Stimulated activated CD4-positive, alpha-beta T cell treated with anti-CD3 and anti-CD28 coated beads, Interleukin-15, amount 100 ng/mL, for 1 hour (primary cell): Measurements from ENCODE around the gene NAV2.

ENCODE experiments used
- DNase-seq, 2 donors: peaks; one replicate each; pipeline ENCODE4 v3.0.0-alpha.2; 2020; ENCODE audit warnings: low read depth in 1 of 2, low spot score in 1 of 2

The NAV2 gene

DNA sequence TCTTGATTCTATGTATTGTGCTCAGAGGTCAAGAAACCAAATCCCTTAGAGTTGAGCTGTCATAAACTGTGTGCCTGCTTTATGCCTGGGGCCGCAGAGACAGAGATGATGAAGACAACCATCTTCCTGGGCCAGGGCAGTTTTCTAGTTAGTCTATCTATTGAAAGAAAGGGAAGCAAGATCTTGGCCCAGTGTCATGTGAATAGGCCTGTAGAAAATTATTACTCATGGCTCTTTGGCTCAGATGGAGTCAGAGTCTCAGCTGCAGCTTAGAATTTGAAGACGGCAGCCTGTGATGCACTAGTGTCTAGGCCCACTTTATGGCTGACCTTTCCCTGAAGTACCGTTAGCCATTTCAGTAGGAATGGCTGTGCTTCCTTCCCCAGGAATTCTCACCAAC is 335.6 kb downstream of the NAV2 start:
- no peak for DNase-seq

DNA sequence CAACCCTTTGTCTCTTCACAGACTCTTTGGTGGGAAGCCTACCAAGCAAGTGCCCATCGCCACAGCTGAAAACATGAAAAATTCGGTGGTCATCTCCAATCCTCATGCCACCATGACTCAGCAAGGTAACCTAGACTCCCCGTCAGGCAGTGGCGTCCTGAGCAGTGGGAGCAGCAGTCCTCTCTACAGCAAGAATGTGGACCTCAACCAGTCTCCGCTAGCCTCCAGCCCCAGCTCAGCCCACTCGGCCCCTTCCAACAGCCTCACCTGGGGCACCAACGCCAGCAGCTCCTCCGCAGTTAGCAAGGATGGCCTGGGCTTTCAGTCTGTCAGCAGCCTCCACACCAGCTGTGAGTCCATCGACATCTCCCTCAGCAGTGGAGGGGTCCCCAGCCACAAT is 336.1 kb downstream of the NAV2 start:
- no peak for DNase-seq

DNA sequence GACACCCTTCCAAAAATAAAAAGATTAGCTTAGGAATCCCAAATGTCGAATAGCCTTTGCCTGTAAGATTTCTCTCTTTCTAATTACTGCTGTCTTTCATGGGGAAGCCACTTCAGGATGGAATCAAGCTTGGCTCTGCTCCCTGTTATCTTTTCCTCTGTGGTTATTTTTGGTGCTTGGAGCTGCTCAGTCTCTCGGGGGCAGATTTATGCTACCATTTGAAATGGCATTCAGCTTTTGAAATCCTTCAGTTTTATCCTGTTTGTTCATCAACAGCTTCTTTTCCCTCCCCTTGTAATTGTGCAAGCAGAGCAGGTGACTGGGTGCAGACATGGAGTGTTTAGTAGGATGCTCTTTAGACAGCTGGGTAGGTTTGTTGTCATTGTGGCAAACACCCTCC is 336.6 kb downstream of the NAV2 start:
- no peak for DNase-seq

DNA sequence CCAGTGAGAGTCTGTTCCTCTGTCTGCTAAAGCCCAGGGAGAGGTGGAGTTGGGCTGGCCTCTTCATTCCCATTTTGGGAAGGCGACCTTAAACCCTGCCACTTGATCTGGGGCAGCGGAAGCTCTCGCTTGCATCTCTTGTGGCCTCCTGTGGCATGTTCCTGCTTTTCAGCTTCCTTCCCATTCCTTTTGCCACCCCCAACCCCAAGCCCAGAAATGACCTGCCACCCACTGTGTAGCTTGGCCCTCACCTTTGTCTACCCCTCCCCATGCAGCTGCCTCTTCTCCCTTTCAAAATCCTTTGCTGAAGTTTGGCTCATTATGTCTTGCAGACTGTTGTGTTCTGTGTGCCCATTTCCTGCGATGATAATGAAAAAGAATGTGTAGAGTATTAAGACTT is 337.4 kb downstream of the NAV2 start:
- DNase-seq = no peak

DNA sequence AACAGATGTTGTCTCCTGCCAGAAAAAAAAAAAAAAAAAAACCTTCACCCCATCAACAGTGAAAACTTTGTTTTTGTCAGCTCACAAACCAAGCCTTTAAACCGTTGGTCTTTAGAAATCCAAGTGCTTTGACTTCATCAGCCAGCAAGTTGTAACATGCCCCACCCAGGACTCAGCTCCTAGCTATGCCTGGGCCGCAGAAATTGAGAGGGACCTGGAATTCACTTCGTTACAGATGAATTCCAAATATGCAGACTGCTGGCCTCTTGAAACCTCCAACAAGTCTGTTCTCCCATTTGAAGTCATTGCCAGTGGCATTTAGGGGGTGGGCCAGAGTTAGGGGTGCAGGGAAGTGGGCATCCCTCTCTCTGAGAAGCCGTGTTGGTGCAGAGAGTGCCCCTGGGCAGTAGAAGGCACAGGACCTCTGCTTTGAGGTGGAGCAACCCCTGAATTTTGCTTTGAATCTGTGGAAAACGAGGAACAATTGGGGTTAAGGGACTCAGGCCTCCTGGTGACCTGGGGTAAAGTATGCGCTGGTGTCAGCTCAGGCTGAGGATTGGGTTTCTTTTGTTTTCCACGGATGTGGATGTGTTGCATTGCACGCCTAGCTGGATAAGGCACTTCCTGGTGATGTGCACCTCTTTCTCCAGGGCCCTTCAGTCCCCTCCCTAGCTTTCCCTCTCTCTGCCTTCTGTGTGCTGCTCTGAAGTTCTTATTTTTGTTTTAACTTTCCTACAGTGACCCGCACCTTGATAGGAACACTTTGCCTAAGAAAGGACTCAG is 338.1 kb downstream of the NAV2 start:
- DNase-seq = no peak

DNA sequence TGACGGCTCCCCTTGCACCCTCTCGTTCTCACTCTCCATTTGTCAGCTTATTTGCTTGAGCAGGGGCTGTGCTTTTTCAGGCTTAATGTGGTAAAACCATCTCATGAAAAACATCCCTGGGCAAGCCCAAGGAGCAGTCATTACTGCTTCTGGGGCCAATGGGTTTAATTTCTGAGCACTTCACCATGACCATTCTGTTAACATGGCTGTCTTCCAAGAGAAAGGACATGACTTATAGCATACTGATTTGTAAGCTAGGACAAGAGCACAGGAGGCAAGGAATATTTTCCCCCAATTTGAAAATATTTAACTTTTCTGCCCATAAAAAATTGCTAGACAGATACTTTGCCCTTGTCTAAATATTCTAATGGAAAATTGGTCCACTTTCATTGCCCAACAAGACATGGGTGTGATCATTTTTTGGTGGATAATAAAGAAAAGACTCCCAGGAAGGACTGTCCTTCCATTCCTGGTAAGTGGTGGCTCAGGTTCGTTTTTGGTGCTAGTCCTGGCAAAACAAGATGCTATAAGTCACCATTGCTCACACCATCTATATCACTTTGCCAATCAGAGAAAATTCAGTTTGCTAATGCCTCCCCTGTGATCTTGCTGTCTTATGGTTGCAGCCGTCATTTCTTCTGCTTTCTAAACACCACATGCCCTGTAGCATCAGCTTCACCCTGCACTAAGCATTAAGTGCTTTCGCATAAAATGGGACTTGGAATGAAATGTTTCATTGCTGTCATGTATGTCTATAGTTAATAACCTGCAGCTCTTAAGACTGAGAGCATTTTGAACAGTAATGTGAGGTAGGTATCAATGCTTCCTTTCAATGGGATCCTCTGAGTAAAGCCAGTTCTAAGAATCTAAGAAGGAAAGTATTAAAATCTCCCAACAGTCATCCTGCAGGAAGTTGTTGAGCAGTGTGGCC is 339.1 kb downstream of the NAV2 start:
- DNase-seq = no peak

DNA sequence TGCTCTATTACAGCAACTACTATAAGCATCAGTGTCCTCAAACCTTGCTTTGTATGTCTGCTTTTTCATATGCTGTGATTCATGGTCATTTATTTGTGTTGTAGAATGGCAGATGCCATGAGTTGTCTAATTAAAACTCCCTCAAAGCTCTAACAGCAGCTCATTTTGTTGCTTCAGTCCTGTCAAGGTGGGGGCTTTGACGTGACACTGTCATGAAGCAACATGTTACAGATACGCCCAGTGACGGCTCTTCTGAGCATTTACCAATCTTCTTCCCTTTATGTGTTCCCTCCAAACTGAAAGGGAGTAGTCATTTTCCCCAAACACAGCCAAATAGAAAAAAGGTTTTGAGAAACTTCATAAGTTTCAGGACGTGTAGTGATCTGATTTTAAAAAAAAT is 340.9 kb downstream of the NAV2 start:
- no peak for DNase-seq

DNA sequence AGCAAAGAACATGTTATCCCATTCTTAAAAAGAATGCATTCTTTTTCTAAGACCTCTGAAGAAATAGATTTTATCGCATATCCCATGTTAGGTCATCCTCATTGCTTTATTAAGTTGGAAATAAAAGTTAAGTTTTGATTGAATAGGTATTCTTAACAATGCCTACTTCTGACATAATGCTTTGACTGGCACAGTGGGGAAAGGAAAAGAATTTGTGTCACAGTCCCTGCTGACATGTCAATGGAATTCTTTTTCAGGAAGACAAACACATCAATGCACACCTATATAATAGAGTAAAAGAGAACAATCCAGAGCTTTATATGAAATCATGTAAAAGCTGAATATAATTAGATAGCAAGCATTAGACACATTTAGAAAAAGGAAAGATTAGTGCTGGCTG is 341.9 kb downstream of the NAV2 start:
- DNase-seq = no peak

DNA sequence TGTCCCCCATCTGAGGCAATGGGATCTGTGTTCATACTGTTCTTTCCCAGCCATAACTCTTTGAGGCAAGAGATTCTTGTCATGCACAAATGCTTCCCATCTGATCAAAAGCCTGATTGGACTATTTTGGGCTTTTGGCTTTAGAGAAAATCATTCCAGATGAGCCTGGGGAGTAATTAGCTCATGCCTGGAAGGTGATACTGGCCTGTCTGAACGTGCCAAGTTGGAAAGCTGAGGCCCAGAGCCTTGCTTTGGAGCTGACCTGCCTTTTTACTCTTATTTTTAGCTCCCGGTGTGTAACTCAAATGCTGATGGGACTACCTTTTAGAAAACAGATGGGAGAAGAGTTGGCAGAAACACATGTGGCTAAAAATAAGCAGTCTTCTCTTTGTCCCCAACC is 342.7 kb downstream of the NAV2 start:
- no peak for DNase-seq

DNA sequence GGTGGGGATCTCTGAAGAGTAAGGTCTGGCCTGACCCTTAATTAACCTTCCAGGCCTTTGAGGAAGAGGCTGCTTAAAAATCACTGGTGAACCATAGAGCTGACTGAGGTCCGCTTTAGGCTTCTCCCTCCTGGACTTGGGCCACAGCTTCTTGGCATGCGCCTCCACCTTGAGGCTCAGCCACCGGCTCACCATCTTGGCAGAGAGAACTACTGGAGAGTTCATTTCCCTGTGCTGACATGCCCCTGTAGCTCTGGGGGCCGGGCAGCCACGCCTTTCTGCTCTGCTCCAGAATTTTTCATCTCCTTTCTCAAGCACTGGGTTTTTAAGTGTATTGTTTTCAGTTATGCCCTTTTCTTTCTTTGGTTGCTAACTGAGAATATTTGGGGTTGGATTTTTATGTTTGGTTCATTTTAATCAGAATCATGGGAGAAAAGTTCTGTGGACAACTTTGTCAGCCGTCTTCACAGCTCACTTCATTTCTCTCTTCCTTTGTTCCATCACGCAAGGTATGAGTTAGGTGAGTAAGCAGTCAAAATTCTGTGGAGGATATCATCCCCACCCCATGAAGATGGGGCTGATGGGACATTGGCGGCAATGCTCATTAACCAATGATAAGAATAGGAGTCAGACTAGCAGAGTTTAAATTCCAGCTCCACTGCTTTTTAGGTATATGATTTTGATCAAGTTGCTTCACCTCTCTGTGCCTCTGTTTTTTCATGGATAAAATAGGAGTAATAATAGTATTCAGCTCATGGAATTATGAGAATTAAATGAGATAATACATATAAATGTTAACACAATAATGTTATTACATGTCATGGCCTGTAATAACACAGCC is 343.7 kb downstream of the NAV2 start:
- no peak for DNase-seq

DNA sequence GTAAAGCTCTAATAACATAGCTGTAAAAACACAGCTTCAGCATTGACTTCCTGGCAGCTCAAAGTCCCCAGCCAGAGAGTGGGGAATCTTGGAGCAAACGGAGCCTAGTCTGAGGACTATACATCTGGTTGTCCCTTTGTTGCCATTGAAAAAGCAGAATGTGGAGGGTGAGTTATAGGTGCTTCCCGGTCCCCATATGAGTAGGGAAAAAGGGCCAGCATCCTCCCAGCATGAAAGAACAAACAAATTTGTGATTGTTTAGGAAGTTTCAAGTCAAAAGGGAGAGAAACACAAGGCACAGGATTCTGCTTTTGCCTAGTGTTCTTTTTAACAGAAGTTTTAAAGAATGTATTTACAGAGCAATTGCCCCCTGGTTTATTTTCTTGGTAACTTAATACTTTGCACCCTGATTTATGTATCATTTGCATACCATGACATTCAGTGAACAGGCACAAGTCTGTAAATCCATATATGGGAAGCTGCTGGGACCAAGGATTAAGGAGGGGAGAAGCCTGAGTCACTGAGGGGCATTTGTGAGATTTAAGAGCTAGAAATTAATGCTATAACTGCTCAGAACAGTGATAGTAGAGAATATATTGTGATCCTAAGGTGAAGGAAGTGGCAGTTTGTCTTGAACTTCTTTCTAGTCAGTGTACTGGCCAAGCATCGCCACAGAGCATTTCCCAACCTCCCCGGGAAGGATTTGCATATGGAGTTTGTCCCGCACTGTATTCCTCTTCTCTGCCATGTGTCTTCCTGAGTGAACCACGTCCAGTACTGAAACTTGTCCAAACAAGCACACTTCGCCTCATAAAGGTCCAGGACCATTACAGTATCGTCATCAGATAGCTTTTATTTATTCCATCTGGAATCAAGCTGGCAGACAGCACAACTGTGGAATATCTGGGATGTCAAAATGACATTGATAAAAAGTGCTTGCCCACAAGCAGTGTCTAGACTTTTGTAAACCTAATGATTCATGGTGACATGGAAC is 344.6 kb downstream of the NAV2 start:
- no peak for DNase-seq

DNA sequence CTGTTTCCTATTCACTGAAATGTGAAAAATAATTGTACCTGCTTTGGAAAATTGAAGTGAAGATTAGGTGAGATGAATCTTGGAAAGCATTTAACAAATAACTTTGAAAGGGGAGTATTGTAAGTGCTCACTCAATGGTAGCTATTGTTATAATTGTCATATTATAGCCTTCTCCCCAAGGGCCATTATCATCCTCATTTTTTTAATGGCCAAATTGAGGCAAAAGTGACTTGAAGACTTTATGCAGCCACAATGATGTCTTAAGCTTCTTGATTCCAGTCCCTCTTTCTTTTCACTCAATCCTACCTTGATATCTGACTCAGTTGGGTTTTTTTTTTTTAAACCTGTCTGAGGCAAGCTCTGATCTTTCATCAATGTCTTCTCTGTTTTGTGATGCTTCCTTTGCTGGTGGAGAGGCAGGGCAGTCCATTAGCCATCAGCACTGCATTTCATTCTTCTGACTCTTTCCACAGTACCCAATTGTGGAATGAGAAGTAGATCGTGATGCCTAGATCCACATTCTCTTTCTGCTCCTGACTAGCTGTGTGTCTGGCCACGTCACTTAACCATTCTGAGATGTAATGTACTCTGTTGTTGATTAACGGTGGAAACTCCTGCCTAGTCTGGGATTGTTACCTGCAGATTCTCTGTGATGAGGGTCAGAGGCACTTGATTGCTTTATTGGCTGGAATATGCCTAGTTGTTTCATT is 346.3 kb downstream of the NAV2 start:
- no peak for DNase-seq

DNA sequence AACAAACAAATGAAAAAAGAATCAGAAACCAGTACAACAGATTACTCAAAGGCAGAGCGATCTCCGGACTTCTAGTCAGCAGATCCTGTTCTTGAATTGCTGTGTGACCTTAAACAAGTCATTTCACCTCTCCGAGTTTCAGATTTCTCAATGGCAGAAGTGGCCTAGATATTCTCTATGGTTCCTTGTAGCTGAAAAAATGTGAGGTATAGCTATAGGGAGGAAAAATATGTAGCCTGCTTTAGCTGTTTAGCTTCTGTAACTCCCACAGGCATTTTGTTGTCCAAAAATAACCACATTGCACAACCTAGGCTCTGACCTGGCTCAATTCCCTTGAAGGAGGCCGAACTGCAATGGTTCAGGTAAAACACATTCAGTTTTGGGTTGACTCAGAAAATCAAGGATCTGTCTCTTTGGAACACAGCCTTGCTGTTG is 347.0 kb downstream of the NAV2 start:
- no peak for DNase-seq

DNA sequence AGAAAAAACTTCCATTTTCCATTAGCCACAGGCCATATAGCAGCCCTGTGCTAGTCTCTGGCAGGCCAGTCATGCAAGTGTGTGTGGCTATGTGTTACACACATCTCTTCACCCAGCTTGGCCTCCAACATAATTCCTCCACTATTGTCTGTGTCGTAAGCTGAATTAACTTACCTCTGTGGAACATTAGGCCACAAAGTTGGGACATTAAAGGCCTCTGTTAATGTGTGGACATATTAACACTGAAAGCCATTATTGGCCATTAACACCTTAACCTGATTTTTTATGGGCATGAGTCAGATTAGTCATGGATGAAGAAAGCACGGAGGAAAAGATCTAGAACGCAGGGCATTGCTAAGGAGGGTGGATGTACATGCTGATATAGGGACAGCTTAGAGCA is 347.5 kb downstream of the NAV2 start:
- DNase-seq = no peak

DNA sequence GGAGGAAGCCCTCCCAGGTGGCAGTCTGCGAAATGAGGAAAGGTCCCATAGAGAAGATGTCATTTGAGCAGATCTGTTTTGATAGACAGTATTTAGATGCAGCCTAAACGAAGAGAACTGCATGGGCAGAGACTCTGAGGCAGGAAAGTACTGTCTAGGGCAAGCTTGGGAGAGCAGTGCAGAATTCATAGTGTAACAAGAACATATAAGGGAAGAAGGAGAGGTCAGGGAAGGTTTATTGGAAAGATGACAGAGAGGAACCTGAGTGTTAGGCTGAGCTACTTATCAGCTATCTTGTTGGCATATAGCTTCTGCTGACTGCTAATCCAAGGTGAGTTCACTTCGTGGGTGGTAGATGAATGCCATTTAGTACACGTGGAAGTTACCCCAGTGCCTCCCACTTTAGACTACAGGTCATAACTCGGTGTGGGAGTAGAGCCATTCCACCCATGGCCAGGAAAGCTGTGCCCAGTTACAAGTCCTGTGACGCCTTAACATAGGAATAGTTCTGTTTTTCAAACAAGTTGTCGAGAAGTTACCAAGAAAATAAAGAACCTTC is 348.1 kb downstream of the NAV2 start:
- no peak for DNase-seq

DNA sequence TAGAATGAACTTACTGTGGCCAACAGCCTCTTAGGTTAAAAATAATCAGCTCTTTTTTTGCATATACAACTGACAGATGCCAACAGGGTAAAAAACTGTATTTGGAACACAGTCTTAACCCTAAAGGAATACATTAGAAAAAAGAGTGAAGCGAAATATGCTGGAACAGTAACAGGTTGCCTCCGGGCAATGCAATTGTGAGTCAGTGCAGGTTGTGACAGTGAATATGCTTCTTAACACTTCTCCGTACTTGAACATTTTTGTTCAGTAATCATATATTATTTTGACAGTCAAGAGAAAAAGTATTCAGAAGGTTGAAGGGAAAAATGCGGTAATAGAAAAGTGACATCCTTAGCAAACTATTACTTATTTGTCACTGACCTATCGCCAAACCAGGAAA is 349.1 kb downstream of the NAV2 start:
- DNase-seq = no peak

DNA sequence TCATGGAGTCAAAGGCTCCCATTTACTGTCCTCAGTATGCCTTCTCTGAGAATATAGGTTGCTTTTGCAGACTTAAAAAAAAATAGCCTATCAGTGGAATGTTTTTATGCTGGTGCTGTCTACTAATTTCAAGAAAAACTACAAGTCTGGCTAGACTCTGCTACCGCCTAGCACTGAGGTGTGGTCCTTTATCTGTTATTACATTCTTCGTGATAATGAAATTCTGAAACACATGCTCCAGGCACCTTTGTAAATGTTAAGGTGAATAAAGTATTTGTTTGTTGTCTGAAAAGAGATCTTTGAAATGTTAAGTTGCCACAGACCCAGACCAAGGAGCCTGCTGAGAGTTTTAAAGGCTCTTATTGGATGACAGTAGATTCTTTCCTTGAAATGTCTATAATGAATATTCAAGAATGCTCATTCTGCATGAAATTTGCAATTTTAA is 352.3 kb downstream of the NAV2 start:
- DNase-seq = no peak

DNA sequence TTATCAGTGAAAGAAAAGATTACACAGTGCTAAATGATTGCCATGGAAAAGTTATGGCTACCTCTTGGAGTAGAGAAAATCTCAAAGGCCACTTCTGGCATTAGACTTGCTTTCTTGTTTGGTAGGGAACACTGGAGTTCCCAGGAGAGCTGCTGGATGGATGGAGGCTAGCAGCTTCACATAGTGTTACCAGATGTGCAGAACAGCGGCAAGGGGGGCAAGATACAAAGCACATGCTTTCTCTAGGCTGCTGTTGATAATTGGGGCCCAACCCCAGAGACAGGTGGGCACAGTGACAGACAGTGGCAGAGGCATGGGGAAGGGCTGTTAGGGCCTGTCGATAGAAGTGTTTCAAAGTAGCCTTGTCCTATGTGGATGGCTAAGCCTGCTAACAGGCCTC is 352.8 kb downstream of the NAV2 start:
- DNase-seq = no peak
